Activated CD8-positive, alpha-beta T cell treated with anti-CD3 and anti-CD28 coated beads, Interleukin-2, amount 10 ng/mL, durations not matched to agents 7 days and 5 days (primary cell): Measurements from ENCODE around the gene WASF2. TPM values are rescaled to one million over a fixed set of nuclear protein-coding genes. Genes with fewer than 3 reads are reported as not detected.

ENCODE experiments used
- ATAC-seq: fragments of 150-1000 bp; cut with Tn5 transposase; one replicate; pipeline ENCODE4 v1.10.0; 2021; ENCODE audit warnings: moderate library complexity
- CTCF ChIA-PET: fragments of 350-600 bp; sonication (Branson Sonifier 250); formaldehyde crosslinking; loops from one replicate; lab custom pipeline; 2021; ENCODE audit warnings: antibody characterized with exemption; lab: Charles Lee
- POLR2A ChIA-PET: fragments of 350-600 bp; sonication (Branson Sonifier 250); formaldehyde crosslinking; loops from one replicate; lab custom pipeline; 2021; ENCODE audit warnings: antibody characterized with exemption; lab: Charles Lee
- DNase-seq: peaks from one replicate; pipeline ENCODE4 v3.0.0-alpha.2; 2020
- H3K27ac Mint-ChIP-seq: one replicate; pipeline ENCODE4 v1.8.0; 2021; ENCODE audit warnings: mild to moderate bottlenecking, mixed read lengths
- H3K27me3 Mint-ChIP-seq: one replicate; pipeline ENCODE4 v1.8.0; 2021; ENCODE audit warnings: low read depth, mixed read lengths
- H3K36me3 Mint-ChIP-seq: one replicate; pipeline ENCODE4 v1.8.0; 2021; ENCODE audit warnings: low read depth, mixed read lengths
- H3K4me1 Mint-ChIP-seq: one replicate; pipeline ENCODE4 v1.8.0; 2021; ENCODE audit warnings: low read depth, mixed read lengths
- H3K4me3 Mint-ChIP-seq: one replicate; pipeline ENCODE4 v1.8.0; 2021; ENCODE audit warnings: mild to moderate bottlenecking, mixed read lengths
- H3K9me3 Mint-ChIP-seq: one replicate; pipeline ENCODE4 v1.8.0; 2022; ENCODE audit warnings: mixed read lengths; ENCODE audit not compliant: insufficient read depth
- total RNA-seq, 2 experiments: library from RNA; stranded (reverse); gene quantifications; one replicate each; pipeline ENCODE4 v1.2.3, GENCODE V29; 2021

Gene WASF2
- total RNA-seq, 2 experiments from 2014 or later = 120 to 127 TPM

DNA sequence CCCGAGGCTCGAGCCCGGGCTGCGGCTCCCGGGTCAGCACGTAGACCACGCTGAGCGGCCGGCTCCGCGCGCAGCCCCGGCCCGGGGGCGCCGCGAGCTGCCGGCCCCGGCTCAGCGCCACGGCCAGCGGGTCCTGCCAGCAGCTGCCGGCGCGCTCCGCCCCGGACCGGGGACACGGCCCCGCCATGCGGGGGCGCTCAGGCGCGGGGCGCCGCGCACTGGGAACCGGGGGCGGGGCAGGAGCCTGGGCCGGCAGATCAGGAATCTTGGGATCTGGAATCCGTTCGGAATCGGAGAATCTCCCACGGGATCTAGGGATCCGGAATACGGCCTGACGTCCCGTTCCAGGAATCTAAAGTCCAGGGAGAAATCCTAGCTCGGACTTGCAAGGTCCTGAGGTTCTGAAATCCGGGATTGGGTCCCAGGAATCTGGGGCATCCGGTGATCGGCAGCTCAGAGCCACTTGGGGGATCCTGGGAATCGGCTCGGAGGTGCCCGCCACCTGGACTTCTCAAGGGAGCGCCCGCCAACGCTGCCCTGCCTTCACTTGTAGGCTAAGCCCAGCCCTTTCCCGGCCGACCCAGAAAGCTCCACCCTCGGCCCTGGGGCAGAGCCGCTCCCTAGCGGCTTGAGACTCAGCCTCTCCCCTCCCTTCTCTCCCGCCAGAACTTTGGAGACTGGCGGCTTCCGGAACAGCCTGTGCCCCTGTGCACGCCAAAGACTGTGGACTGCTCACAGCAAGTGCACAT lies 123.4 kb downstream of the WASF2 start, which contains the start of gene MAP3K6:
MAP3K6 (minus strand) TSS at position 551 of the 749 bp plus-strand sequence; CDS start at position 187, 364 bp downstream.
- peak; percentile 52 for ATAC-seq
- ChIA-PET CTCF (interaction anchor here (0.7 to 3.6 kb wide), 27 partner anchors 9 to 240 kb away, joined by 3 to 58 read pairs (median 5); partner anchors contain the start of genes AHDC1 and SYTL1), POLR2A (interaction anchor here (0.8 to 2.0 kb wide), 5 partner anchors 10 to 230 kb away, joined by 3 to 18 read pairs (median 3); partner anchors contain the start of gene SYTL1)
- Mint-ChIP-seq H3K9me3 (no peaks in the 10 kb centered on the region), H3K4me3 (peak within 1 kb of the TSS; percentile 84), H3K36me3 (no peaks in the 10 kb centered on the region), H3K4me1 (peaks cover 53% of the 10 kb centered on the region), H3K27ac (peak within 1 kb of the TSS; percentile 84), H3K27me3 (no peaks in the 10 kb centered on the region)
- peak; percentile 52 for DNase-seq

DNA sequence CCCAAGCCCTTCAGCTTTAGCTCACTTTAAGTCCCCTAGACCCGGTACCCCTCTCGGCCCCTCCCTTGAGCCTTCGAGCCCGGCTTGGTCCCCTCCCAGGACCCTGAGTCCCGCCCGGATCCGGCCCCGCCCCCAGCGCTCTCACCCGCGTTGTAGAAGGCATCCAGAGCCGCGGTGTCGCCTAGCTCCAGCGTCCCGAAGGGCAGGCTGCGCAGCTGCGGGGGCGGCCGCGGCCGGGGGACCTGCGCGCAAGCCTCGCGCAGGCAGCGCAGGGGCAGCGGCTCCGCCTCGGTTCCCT lies 123.9 kb downstream of the WASF2 start:
- ChIA-PET POLR2A (interaction anchor here (0.8 to 2.0 kb wide), 9 partner anchors 9 to 231 kb away, joined by 3 to 18 read pairs (median 4); partner anchors contain the start of gene SYTL1), CTCF (interaction anchor here (0.7 to 3.6 kb wide), 25 partner anchors 9 to 297 kb away, joined by 3 to 58 read pairs (median 5); partner anchors contain the start of genes AHDC1 and SYTL1)
- ATAC-seq (peak; percentile 75), DNase-seq (peak; percentile 84)
- Mint-ChIP-seq H3K9me3 (no peaks in the 10 kb centered on the region), H3K4me1 (peaks cover 55% of the 10 kb centered on the region), H3K27ac (peak overlapping the region; percentile 84), H3K36me3 (no peaks in the 10 kb centered on the region), H3K27me3 (no peaks in the 10 kb centered on the region), H3K4me3 (peak overlapping the region; percentile 84)

DNA sequence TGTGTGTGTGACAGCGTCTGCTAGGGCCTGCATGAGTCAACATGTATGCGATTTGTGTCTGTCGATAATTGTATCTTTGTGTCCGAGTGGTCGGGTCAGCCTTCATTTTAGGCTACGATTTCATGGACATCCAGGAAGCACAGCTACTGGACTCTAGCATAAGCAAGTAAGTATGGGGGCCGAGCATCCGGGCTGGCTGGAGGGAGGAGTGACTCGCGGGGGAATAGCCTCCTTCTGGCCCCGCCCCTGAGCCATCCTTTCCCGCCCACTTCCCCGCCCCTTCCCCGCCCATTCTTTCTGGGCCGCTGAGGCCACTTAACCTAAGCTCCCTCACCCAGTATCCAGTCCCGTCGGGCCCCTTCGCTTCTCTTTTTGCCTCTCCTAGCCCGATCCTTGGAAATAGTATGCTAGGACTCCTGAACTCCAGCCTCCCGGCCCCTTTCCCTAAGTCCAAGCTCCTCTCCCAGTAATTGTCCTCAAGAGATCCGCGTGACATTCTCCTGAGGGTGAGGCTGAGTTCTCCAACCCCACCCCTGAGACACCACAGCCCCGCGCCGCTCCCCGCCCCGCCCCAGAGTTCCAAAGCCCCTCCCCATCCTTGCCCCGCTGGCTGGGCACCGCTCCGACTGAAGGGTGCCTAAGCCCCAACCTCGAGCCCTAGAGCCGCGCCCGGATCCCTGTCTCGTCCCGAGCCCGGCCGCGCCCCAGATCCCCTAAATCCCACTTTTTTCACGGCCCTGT lies 124.4 kb downstream of the WASF2 start:
- POLR2A ChIA-PET = interaction anchor here (0.6 to 2.0 kb wide), 9 partner anchors 8 to 231 kb away, joined by 3 to 18 read pairs (median 4); partner anchors contain the start of genes FCN3 and SYTL1
- Mint-ChIP-seq H3K9me3 (no peaks in the 10 kb centered on the region), H3K27ac (peak overlapping the region; percentile 84), H3K4me3 (peak overlapping the region; percentile 84), H3K27me3 (no peaks in the 10 kb centered on the region), H3K36me3 (no peaks in the 10 kb centered on the region), H3K4me1 (peaks cover 55% of the 10 kb centered on the region)
- DNase-seq (peak; percentile 88), ATAC-seq (peak; percentile 74)
- CTCF ChIA-PET = interaction anchor here (0.7 to 3.6 kb wide), 27 partner anchors 9 to 304 kb away, joined by 3 to 58 read pairs (median 5); partner anchors contain the start of genes AHDC1 and SYTL1

DNA sequence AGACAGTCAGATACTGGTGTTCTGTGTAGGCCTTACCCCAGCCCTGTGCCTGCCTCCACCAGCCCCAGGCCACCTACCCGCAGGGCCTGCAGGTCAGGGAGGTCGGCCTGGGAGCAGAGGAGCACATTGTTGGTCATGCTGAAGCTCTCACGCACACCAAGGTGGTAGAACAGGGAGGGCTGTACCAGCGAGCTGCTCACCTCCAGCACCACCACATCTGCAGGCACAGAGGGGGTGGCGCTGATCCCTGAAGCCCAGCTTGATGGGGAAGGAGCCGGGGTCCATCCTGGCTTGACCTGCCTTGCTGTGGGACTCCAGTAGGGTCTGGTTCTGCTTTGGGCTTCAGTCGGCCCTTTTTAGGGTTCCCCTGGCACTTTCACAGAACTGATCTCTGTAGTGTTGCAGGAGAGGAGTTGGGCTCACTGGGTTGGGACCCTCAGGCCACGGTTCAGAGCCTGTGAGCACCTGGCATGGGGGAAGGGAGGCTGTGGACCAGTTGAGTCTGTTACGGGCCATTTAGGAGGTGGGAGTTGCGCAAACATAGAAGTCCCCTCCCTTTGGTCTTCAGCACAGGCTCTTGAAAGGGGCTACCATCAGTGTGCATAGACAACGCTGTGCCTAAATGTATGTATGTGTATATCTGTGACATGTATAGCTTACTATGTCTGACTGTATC lies 125.1 kb downstream of the WASF2 start:
- H3K36me3 Mint-ChIP-seq = no peaks in the 10 kb centered on the region
- H3K4me3 Mint-ChIP-seq = peak overlapping the region; percentile 84
- CTCF ChIA-PET = interaction anchor here (0.7 to 3.6 kb wide), 16 partner anchors 8 to 304 kb away, joined by 3 to 58 read pairs (median 6); partner anchors contain the start of gene SYTL1
- ATAC-seq (no peak), DNase-seq (no peak)
- H3K4me1 Mint-ChIP-seq = peaks cover 52% of the 10 kb centered on the region
- H3K9me3 Mint-ChIP-seq = no peaks in the 10 kb centered on the region
- peaks cover 3% of the 10 kb centered on the region for H3K27me3 Mint-ChIP-seq
- peak overlapping the region; percentile 77 for H3K27ac Mint-ChIP-seq
- POLR2A ChIA-PET = interaction anchor here (0.5 to 2.0 kb wide), 10 partner anchors 8 to 925 kb away, joined by 3 to 18 read pairs (median 4); partner anchors contain the start of genes FCN3 and SYTL1

DNA sequence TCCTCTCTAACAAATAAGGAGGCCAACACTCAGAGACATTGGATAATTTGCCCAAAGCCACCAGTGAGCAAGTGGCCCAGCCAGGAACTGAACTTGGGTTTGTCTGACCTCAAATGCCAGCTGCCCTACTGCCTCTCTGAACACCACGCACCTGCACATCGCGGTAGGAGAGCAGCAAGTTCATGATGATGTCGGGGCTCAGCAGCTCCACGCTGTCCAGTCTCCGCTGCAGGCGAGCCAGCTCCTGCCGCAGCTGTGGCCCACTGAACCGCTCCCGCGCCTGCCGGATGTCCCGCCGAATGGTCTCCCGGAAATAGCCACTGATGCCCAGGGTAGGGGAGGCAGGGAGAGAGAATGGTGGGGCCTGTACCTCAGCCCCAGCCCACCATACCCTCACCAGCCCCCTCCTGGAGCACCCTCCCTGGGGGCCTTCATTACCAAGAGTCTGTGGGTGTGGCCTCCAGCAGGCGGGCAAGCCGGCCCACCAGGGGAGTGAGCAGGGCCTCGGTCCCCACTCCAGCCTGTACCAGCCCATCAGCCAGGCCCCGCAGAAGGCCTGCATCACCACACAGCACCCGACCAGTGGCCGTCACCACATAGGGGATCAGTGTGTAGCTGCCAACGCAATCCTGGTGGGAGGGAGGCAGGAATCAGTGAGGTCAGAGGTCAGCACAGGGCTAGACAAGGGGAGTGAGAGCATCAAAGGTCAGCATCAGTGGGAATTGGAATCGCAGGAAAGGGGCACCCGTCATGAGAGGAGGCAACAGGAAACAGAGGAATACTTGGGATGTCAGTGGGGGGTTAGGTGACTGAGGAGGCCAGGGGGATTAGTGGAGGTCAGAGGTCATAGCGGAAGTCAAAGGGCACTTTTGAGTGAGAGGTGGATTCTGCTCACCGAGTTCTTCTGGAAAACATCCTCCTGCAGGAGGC lies 125.9 kb downstream of the WASF2 start:
- Mint-ChIP-seq H3K27me3 (peaks cover 7% of the 10 kb centered on the region), H3K27ac (no peak overlapping the region), H3K36me3 (no peaks in the 10 kb centered on the region), H3K4me1 (peaks cover 52% of the 10 kb centered on the region), H3K4me3 (no peak overlapping the region), H3K9me3 (no peaks in the 10 kb centered on the region)
- POLR2A ChIA-PET = interaction anchor here (0.5 kb wide), 1 partner anchor 925 kb away, joined by 3 read pairs; no protein-coding TSS in a partner anchor
- DNase-seq (no peak), ATAC-seq (no peak)
- CTCF ChIA-PET = interaction anchor here (1.6 to 3.6 kb wide), 4 partner anchors 31 to 68 kb away, joined by 5 to 24 read pairs (median 8); no protein-coding TSS in a partner anchor

DNA sequence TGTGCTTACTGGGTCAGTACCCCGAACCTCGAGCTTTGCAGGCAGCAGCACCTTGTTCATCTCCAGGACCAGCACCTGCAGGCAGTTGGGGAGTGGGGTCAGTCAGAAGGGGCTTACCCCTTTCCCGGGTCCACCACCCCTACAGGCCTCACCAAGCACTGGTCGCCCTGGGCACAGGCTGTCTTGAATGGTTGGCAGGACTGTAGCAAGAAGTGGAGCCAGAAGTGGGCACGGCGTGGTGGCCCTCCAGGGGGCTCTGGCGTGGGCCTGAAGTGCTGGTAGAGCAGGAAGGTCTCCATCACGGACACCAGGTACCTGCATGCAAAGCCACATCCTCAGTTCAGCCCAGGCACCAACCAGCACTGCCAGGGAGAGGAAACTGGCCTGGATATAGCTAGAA lies 128.4 kb downstream of the WASF2 start:
- CTCF ChIA-PET = interaction anchor here (1.3 to 2.6 kb wide), 4 partner anchors 11 to 34 kb away, joined by 4 to 12 read pairs (median 6); no protein-coding TSS in a partner anchor
- POLR2A ChIA-PET = no interaction called here
- no peak for DNase-seq
- Mint-ChIP-seq H3K4me1 (peaks cover 57% of the 10 kb centered on the region), H3K36me3 (no peaks in the 10 kb centered on the region), H3K27me3 (peaks cover 9% of the 10 kb centered on the region), H3K9me3 (no peaks in the 10 kb centered on the region), H3K27ac (no peak overlapping the region), H3K4me3 (no peak overlapping the region)
- ATAC-seq = no peak

DNA sequence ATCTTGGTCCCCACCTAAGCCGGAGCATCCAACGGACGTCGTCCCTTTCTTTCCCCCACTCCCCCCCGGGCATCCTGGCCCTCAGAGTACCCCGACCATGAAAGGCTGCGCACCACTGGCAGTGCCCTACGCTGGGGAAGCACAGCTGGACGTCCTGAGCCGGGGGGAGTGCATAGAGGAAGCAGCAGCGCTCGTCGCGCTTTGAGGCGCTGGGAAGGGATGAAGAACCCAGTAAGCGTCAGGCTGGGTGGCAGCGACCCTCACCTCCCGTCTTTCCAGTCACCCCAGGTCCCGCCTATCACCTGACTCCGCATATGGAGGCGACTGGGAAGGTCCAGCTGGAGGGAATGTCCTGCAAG lies 128.9 kb downstream of the WASF2 start:
- POLR2A ChIA-PET = no interaction called here

DNA sequence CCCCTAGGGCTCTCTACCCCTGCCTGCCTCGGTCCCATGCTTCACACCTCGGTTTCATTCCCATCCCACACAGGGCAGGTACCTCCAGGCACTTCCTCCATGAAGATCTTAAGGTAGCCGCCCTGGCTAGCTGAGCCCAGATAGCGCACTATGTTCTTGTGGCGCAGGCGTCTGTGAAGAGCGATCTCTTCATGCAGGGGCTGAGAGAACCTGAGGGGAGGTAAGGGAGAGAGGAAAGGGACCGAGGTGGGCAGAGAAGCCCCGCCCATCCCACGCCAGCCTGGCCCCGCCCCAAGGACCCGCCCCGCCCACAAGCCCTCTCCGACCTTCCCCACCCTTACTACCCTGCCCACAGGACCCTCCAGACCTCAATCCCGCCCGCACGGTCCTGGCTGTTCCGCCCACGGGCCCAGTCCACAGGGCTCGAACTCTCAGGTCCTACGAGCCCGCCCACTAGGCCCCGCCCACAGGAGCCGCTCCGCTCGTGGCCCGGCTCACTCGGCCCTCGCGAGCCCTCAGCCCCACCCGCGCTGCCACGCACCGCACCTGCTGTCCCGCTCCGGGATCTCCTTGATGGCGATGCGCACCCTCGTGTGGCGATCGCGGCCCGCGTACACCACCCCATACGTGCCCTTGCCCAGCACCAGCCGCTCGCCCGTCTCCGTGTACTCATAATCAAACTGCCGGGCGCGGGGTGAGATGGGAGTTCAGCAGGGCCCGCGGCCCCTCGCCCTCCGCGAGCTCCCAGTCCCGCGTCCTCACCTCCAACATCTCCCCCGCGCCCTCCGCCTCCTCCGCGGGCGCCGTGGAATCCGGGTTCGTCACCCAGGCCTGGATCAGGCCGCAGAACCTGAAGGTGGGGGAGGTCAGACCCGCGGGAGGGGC lies 129.6 kb downstream of the WASF2 start:
- Mint-ChIP-seq H3K4me1 (peaks cover 63% of the 10 kb centered on the region), H3K27ac (peak overlapping the region; percentile 15), H3K36me3 (no peaks in the 10 kb centered on the region), H3K9me3 (no peaks in the 10 kb centered on the region), H3K27me3 (peaks cover 9% of the 10 kb centered on the region), H3K4me3 (peak overlapping the region; percentile 49)
- ATAC-seq = no peak
- POLR2A ChIA-PET = interaction anchor here (0.7 kb wide), 1 partner anchor 18 kb away, joined by 3 read pairs; no protein-coding TSS in a partner anchor
- peak; percentile 47 for DNase-seq
- CTCF ChIA-PET = interaction anchor here (2.3 to 6.7 kb wide), 4 partner anchors 16 to 35 kb away, joined by 12 to 99 read pairs (median 53); partner anchors contain the start of genes CD164L2 and SYTL1

More for the DNA sequence above, 128.9 kb downstream of the WASF2 start:
- peaks cover 9% of the 10 kb centered on the region for H3K27me3 Mint-ChIP-seq
- DNase-seq (no peak), ATAC-seq (no peak)
- no peak overlapping the region for H3K27ac Mint-ChIP-seq
- CTCF ChIA-PET = interaction anchor here (2.3 kb wide), 1 partner anchor 34 kb away, joined by 12 read pairs; no protein-coding TSS in a partner anchor
- no peaks in the 10 kb centered on the region for H3K36me3 Mint-ChIP-seq
- no peak overlapping the region for H3K4me3 Mint-ChIP-seq
- H3K9me3 Mint-ChIP-seq = no peaks in the 10 kb centered on the region
- H3K4me1 Mint-ChIP-seq = peaks cover 62% of the 10 kb centered on the region

DNA sequence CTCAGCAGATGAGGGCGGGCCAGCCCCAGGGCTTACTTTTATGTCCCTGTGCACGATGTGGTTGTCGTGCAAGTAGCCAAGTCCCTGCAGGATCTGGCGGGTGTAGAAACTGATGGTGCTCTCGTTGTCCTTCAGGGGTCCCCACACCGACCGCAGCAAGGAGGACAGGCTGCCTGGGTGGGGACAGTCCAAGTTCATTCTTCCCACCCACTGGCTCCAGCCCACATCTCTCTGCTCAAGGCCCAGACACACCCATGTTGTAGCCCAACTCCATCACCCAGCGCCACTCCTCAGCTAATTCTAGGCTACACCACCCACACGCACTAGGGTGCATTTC lies 130.2 kb downstream of the WASF2 start:
- peak overlapping the region; percentile 49 for H3K4me3 Mint-ChIP-seq
- CTCF ChIA-PET = interaction anchor here (4.4 to 6.7 kb wide), 3 partner anchors 16 to 27 kb away, joined by 46 to 99 read pairs (median 60); partner anchors contain the start of genes CD164L2 and SYTL1
- peaks cover 9% of the 10 kb centered on the region for H3K27me3 Mint-ChIP-seq
- ATAC-seq = no peak
- H3K36me3 Mint-ChIP-seq = no peaks in the 10 kb centered on the region
- no peak for DNase-seq
- H3K4me1 Mint-ChIP-seq = peaks cover 61% of the 10 kb centered on the region
- no peaks in the 10 kb centered on the region for H3K9me3 Mint-ChIP-seq
- peak overlapping the region; percentile 15 for H3K27ac Mint-ChIP-seq
- POLR2A ChIA-PET = no interaction called here
